ENCODE results near the gene LDB2. TPM values are rescaled to one million over a fixed set of nuclear protein-coding genes. Genes with fewer than 3 reads are reported as not detected.

The LDB2 gene
- total and polyA plus RNA-seq, 2 experiments from 2014 or later, result 48.6 to 80.1 TPM

DNA sequence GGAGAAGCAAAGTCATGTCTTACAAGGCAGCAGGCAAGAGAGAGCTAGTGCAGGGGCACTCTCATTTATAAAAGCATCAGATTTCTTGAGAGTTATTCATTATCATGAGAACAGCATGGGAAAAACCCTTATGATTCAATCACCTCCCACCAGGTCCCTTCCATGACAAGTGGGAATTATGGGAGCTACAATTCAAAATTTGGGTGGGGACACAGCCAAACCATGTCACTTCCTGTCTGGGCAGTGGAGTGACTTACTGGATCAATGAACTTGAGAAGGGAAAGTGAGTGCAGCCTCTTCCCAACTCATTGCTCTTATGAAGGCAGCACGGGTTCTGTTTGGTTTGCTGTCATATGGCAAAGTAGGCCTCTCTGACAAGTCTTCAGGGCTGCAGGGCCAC, 410.4 kb downstream of the LDB2 start (continued):
- TF ChIP-seq ZNF331 (CRISPR knock-in tag; IDR thresholded peaks at IDR 0.05; ENCODE audit: low read depth) (no peak), EZH2phosphoT487 (IDR thresholded peaks at IDR 0.05; ENCODE audit: unreplicated experiment) (no peak), POLR2AphosphoS5 (IDR thresholded peaks at IDR 0.05; ENCODE audit: low read depth) (no peak), JUNB (IDR thresholded peaks at IDR 0.05; ENCODE audit: unreplicated experiment) (no peak), CREB1 (CRISPR knock-in tag; IDR thresholded peaks at IDR 0.05; ENCODE audit: low read depth) (no peak), EZH2 (IDR thresholded peaks at IDR 0.05; ENCODE audit: low read depth, unreplicated experiment) (no peak)
- TF ChIP-seq, protein P1, sequence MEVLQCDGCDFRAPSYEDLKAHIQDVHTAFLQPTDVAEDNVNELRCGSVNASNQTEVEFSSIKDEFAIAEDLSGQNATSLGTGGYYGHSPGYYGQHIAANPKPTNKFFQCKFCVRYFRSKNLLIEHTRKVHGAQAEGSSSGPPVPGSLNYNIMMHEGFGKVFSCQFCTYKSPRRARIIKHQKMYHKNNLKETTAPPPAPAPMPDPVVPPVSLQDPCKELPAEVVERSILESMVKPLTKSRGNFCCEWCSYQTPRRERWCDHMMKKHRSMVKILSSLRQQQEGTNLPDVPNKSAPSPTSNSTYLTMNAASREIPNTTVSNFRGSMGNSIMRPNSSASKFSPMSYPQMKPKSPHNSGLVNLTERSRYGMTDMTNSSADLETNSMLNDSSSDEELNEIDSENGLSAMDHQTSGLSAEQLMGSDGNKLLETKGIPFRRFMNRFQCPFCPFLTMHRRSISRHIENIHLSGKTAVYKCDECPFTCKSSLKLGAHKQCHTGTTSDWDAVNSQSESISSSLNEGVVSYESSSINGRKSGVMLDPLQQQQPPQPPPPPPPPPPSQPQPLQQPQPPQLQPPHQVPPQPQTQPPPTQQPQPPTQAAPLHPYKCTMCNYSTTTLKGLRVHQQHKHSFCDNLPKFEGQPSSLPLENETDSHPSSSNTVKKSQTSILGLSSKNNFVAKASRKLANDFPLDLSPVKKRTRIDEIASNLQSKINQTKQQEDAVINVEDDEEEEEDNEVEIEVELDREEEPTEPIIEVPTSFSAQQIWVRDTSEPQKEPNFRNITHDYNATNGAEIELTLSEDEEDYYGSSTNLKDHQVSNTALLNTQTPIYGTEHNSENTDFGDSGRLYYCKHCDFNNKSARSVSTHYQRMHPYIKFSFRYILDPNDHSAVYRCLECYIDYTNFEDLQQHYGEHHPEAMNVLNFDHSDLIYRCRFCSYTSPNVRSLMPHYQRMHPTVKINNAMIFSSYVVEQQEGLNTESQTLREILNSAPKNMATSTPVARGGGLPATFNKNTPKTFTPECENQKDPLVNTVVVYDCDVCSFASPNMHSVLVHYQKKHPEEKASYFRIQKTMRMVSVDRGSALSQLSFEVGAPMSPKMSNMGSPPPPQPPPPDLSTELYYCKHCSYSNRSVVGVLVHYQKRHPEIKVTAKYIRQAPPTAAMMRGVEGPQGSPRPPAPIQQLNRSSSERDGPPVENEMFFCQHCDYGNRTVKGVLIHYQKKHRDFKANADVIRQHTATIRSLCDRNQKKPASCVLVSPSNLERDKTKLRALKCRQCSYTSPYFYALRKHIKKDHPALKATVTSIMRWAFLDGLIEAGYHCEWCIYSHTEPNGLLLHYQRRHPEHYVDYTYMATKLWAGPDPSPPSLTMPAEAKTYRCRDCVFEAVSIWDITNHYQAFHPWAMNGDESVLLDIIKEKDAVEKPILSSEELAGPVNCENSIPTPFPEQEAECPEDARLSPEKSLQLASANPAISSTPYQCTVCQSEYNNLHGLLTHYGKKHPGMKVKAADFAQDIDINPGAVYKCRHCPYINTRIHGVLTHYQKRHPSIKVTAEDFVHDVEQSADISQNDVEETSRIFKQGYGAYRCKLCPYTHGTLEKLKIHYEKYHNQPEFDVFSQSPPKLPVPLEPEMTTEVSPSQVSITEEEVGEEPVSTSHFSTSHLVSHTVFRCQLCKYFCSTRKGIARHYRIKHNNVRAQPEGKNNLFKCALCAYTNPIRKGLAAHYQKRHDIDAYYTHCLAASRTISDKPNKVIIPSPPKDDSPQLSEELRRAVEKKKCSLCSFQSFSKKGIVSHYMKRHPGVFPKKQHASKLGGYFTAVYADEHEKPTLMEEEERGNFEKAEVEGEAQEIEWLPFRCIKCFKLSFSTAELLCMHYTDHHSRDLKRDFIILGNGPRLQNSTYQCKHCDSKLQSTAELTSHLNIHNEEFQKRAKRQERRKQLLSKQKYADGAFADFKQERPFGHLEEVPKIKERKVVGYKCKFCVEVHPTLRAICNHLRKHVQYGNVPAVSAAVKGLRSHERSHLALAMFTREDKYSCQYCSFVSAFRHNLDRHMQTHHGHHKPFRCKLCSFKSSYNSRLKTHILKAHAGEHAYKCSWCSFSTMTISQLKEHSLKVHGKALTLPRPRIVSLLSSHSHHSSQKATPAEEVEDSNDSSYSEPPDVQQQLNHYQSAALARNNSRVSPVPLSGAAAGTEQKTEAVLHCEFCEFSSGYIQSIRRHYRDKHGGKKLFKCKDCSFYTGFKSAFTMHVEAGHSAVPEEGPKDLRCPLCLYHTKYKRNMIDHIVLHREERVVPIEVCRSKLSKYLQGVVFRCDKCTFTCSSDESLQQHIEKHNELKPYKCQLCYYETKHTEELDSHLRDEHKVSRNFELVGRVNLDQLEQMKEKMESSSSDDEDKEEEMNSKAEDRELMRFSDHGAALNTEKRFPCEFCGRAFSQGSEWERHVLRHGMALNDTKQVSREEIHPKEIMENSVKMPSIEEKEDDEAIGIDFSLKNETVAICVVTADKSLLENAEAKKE (CRISPR knock-in tag; IDR thresholded peaks at IDR 0.05), result no peak

DNA sequence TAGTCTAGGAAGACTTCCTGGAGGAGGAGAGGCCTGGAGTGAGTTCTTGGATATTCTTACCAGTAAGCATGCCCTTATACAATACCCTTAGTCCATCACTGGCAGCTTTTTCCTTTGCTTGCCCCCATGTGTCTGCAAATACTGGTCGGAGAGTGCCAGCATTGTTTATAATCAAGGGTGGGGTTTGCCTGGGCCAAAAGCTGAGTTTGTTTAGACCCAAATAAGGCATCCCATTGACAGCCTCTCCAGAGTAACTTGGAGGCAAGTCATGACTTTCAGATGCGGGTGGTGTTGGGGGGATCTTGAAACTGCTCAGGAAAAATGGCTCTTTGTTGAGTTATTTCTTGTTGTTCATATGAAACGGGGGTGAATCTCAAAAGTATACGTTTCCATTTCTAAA, 413.7 kb downstream of the LDB2 start:
- H4K20me1 ChIP-seq (replicated peaks; ENCODE audit: insufficient read depth), result no peaks in the 10 kb centered on the region
- H3K4me2 ChIP-seq, result no peak overlapping the region
- no peak overlapping the region for H2AFZ ChIP-seq
- no peaks in the 10 kb centered on the region for H3K79me2 ChIP-seq (replicated peaks; ENCODE audit: insufficient read depth)
- no peak overlapping the region for H3K4me3 ChIP-seq
- no peak for ATAC-seq
- peaks cover 2% of the 10 kb centered on the region for H3K27me3 Mint-ChIP-seq (ENCODE audit: insufficient read depth, low read depth, poor library complexity)
- no peaks in the 10 kb centered on the region for H3K36me3 Mint-ChIP-seq (ENCODE audit: low read depth)
- no peaks in the 10 kb centered on the region for H3K4me1 Mint-ChIP-seq
- no peaks in the 10 kb centered on the region for H3K27me3 ChIP-seq (ENCODE audit: insufficient read depth)
- DNase-seq (ENCODE audit: low spot score), result no peak
- H3K27ac Mint-ChIP-seq, result no peak overlapping the region
- H3F3A ChIP-seq (replicated peaks; ENCODE audit: low read depth), result no peaks in the 10 kb centered on the region
- H3K4me3 Mint-ChIP-seq, result no peak overlapping the region
- H3K4me1 ChIP-seq (ENCODE audit: insufficient read depth), result no peaks in the 10 kb centered on the region
- H3K27ac ChIP-seq (ENCODE audit: low read depth), result no peak overlapping the region
- no peaks in the 10 kb centered on the region for H3K36me3 ChIP-seq (ENCODE audit: insufficient read depth)
- peaks cover 3% of the 10 kb centered on the region; the same call in 2 of the 3 replicates for H3K9me3 Mint-ChIP-seq
- peaks cover 18% of the 10 kb centered on the region; the same call in 1 of the 2 replicates for H3K9me2 ChIP-seq (ENCODE audit: insufficient read depth)
- TF ChIP-seq STAT1 (IDR thresholded peaks at IDR 0.05; ENCODE audit: unreplicated experiment), result no peak
- TF ChIP-seq CREB1 (CRISPR knock-in tag; IDR thresholded peaks at IDR 0.05; ENCODE audit: low read depth), result no peak
- no peak for TF ChIP-seq ZNF114 (CRISPR knock-in tag; IDR thresholded peaks at IDR 0.05)
- TF ChIP-seq JUNB (IDR thresholded peaks at IDR 0.05; ENCODE audit: unreplicated experiment), result no peak
- no peak for TF ChIP-seq ZNF331 (CRISPR knock-in tag; IDR thresholded peaks at IDR 0.05; ENCODE audit: low read depth)
- TF ChIP-seq, protein P2, sequence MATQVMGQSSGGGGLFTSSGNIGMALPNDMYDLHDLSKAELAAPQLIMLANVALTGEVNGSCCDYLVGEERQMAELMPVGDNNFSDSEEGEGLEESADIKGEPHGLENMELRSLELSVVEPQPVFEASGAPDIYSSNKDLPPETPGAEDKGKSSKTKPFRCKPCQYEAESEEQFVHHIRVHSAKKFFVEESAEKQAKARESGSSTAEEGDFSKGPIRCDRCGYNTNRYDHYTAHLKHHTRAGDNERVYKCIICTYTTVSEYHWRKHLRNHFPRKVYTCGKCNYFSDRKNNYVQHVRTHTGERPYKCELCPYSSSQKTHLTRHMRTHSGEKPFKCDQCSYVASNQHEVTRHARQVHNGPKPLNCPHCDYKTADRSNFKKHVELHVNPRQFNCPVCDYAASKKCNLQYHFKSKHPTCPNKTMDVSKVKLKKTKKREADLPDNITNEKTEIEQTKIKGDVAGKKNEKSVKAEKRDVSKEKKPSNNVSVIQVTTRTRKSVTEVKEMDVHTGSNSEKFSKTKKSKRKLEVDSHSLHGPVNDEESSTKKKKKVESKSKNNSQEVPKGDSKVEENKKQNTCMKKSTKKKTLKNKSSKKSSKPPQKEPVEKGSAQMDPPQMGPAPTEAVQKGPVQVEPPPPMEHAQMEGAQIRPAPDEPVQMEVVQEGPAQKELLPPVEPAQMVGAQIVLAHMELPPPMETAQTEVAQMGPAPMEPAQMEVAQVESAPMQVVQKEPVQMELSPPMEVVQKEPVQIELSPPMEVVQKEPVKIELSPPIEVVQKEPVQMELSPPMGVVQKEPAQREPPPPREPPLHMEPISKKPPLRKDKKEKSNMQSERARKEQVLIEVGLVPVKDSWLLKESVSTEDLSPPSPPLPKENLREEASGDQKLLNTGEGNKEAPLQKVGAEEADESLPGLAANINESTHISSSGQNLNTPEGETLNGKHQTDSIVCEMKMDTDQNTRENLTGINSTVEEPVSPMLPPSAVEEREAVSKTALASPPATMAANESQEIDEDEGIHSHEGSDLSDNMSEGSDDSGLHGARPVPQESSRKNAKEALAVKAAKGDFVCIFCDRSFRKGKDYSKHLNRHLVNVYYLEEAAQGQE (IDR thresholded peaks at IDR 0.05; ENCODE audit: unreplicated experiment), result no peak
- no peak for TF ChIP-seq EZH2phosphoT487 (IDR thresholded peaks at IDR 0.05; ENCODE audit: unreplicated experiment)
- TF ChIP-seq POLR2AphosphoS5 (IDR thresholded peaks at IDR 0.05; ENCODE audit: low read depth), result no peak
- no peak for TF ChIP-seq EZH2 (IDR thresholded peaks at IDR 0.05; ENCODE audit: low read depth, unreplicated experiment)
- TF ChIP-seq, protein P3, sequence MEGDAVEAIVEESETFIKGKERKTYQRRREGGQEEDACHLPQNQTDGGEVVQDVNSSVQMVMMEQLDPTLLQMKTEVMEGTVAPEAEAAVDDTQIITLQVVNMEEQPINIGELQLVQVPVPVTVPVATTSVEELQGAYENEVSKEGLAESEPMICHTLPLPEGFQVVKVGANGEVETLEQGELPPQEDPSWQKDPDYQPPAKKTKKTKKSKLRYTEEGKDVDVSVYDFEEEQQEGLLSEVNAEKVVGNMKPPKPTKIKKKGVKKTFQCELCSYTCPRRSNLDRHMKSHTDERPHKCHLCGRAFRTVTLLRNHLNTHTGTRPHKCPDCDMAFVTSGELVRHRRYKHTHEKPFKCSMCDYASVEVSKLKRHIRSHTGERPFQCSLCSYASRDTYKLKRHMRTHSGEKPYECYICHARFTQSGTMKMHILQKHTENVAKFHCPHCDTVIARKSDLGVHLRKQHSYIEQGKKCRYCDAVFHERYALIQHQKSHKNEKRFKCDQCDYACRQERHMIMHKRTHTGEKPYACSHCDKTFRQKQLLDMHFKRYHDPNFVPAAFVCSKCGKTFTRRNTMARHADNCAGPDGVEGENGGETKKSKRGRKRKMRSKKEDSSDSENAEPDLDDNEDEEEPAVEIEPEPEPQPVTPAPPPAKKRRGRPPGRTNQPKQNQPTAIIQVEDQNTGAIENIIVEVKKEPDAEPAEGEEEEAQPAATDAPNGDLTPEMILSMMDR (conservative IDR thresholded peaks at IDR 0.05; ENCODE audit: low read depth in 2 of 2), result no peak
- TF ChIP-seq NANOG (IDR thresholded peaks at IDR 0.05; ENCODE audit: borderline replicate concordance), result no peak
